GM19463 (cell line): ENCODE results near the gene CCL27.

Experiments used
- ATAC-seq: cut with Tn5 transposase; IDR thresholded peaks from one replicate; pipeline ENCODE4 v1.9.1; 2021; ENCODE audit warnings: mild to moderate bottlenecking, moderate library complexity; ENCODE audit not compliant: unreplicated experiment

Gene CCL27

GRCh38 chr9:34684816-34685215 lies 22.4 kb upstream of the CCL27 start:
- ATAC-seq = no peak

GRCh38 chr9:34684145-34684544 lies 21.7 kb upstream of the CCL27 start:
- no peak for ATAC-seq

GRCh38 chr9:34675869-34676268 lies 13.4 kb upstream of the CCL27 start:
- ATAC-seq = no peak

GRCh38 chr9:34675048-34675714 lies 12.7 kb upstream of the CCL27 start:
- no peak for ATAC-seq

- ATAC-seq = no peak
Observed at GRCh38 chr9:34674440-34674839, 12.0 kb upstream of the CCL27 start.

GRCh38 chr9:34671307-34671706 lies 8.8 kb upstream of the CCL27 start:
- ATAC-seq = no peak

GRCh38 chr9:34669809-34670562 lies 7.5 kb upstream of the CCL27 start:
- no peak for ATAC-seq

- ATAC-seq = peak; percentile 78
Observed at GRCh38 chr9:34665381-34666250, 3.2 kb upstream of the CCL27 start.

- ATAC-seq = peak; percentile 14
Observed at GRCh38 chr9:34665067-34665380, 2.6 kb upstream of the CCL27 start.

GRCh38 chr9:34664281-34665066 lies 2.0 kb upstream of the CCL27 start:
- ATAC-seq = peak; percentile 57

- ATAC-seq = no peak
Observed at GRCh38 chr9:34663303-34663605, 797 bp upstream of the CCL27 start.

GRCh38 chr9:34659592-34660253 lies 2.7 kb downstream of the CCL27 start:
- no peak for ATAC-seq

GRCh38 chr9:34658461-34658860 lies 4.0 kb downstream of the CCL27 start:
- ATAC-seq = no peak

- no peak for ATAC-seq
Observed at GRCh38 chr9:34656992-34657391, 5.5 kb downstream of the CCL27 start.

GRCh38 chr9:34655394-34655793 lies 7.1 kb downstream of the CCL27 start:
- no peak for ATAC-seq

GRCh38 chr9:34654323-34655051 lies 8.0 kb downstream of the CCL27 start:
- ATAC-seq = no peak

GRCh38 chr9:34653151-34654072 lies 9.0 kb downstream of the CCL27 start:
- ATAC-seq = no peak

- no peak for ATAC-seq
Observed at GRCh38 chr9:34652602-34653000, 9.9 kb downstream of the CCL27 start.
